Measurements from ENCODE around the gene OR2H2.

- TF ChIP-seq CTCF (IDR thresholded peaks at IDR 0.05), result no peak
- no peak for TF ChIP-seq POLR2A (IDR thresholded peaks at IDR 0.05)
- TF ChIP-seq POLR2AphosphoS5 (IDR thresholded peaks at IDR 0.05), result no peak
- no peak for TF ChIP-seq EP300 (IDR thresholded peaks at IDR 0.05)
Observed at GRCh38 chr6:29552512-29553051, 32.3 kb upstream of the OR2H2 start.
